ENCODE results near the gene RASGRF1. TPM values are rescaled to one million over a fixed set of nuclear protein-coding genes. Genes with fewer than 3 reads are reported as not detected.

RASGRF1 gene, protein sequence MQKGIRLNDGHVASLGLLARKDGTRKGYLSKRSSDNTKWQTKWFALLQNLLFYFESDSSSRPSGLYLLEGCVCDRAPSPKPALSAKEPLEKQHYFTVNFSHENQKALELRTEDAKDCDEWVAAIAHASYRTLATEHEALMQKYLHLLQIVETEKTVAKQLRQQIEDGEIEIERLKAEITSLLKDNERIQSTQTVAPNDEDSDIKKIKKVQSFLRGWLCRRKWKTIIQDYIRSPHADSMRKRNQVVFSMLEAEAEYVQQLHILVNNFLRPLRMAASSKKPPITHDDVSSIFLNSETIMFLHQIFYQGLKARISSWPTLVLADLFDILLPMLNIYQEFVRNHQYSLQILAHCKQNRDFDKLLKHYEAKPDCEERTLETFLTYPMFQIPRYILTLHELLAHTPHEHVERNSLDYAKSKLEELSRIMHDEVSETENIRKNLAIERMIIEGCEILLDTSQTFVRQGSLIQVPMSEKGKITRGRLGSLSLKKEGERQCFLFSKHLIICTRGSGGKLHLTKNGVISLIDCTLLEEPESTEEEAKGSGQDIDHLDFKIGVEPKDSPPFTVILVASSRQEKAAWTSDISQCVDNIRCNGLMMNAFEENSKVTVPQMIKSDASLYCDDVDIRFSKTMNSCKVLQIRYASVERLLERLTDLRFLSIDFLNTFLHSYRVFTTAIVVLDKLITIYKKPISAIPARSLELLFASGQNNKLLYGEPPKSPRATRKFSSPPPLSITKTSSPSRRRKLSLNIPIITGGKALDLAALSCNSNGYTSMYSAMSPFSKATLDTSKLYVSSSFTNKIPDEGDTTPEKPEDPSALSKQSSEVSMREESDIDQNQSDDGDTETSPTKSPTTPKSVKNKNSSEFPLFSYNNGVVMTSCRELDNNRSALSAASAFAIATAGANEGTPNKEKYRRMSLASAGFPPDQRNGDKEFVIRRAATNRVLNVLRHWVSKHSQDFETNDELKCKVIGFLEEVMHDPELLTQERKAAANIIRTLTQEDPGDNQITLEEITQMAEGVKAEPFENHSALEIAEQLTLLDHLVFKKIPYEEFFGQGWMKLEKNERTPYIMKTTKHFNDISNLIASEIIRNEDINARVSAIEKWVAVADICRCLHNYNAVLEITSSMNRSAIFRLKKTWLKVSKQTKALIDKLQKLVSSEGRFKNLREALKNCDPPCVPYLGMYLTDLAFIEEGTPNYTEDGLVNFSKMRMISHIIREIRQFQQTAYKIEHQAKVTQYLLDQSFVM (N-terminal part only)
- 11.0 and 17.0 TPM in 2 replicates for polyA plus RNA-seq
- 33.1 and 38.5 TPM in 2 replicates for polyA minus RNA-seq

DNA sequence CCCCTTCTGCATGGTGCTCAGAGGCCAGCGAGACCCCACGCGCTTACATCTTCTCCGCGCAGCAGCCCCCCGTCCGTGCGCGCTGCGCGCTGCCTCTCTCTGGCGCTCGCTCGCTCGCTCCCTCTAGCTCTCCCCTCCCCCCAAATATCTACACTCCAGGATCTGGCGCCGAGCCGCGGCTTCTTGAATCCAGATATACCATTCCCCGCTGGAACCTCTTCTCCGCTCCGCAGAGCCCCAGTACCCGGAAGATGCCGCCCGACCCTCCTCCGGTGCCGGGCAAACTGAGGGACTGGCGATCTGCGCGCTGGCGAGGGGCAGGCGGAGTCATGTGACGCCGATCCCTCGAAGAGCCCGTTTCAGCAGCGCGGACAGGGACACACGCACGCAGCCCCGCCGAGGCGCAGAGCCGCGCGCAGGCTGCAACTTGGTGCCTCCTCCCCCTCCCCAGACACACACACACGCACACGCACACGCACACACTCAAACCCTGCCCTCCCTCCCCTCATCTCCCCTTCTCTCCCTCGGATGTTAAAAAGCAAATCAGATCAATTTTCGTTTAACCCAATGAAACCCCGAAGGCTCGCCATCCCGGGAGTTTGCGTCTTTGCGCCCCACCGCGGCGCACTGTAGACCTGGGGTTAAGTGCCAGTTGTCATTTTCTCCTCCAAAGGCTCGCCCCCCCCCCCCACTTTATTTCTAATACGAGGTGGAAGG, at the start of gene RASGRF1:
Gene RASGRF1, minus strand, starts transcription at position 294 of the 717 bp plus-strand sequence. Its CDS starts 282 bp downstream, at position 12.
- peak within 1 kb of the TSS; percentile 84 for H3K9ac ChIP-seq (ENCODE audit: low read length)
- TF ChIP-seq TAF1 (IDR thresholded peaks at IDR 0.05; ENCODE audit: low read depth) (peak; percentile 58), EZH2 (IDR thresholded peaks at IDR 0.05; ENCODE audit: borderline replicate concordance, insufficient read depth, low read length, poor library complexity, severe bottlenecking) (no peak), EP300 (conservative IDR thresholded peaks at IDR 0.05; ENCODE audit: poor library complexity, severe bottlenecking) (peak; percentile 59), CTCF (IDR thresholded peaks at IDR 0.05; ENCODE audit: poor library complexity, severe bottlenecking) (peak; percentile 50), SMC3 (conservative IDR thresholded peaks at IDR 0.05; ENCODE audit: poor library complexity) (peak; percentile 43), POLR2AphosphoS5 (IDR thresholded peaks at IDR 0.05) (peak; percentile 72), RAD21 (conservative IDR thresholded peaks at IDR 0.05) (no peak), MXI1 (conservative IDR thresholded peaks at IDR 0.05; ENCODE audit: poor library complexity, severe bottlenecking) (peak; percentile 80)
- TF ChIP-seq, protein P1, sequence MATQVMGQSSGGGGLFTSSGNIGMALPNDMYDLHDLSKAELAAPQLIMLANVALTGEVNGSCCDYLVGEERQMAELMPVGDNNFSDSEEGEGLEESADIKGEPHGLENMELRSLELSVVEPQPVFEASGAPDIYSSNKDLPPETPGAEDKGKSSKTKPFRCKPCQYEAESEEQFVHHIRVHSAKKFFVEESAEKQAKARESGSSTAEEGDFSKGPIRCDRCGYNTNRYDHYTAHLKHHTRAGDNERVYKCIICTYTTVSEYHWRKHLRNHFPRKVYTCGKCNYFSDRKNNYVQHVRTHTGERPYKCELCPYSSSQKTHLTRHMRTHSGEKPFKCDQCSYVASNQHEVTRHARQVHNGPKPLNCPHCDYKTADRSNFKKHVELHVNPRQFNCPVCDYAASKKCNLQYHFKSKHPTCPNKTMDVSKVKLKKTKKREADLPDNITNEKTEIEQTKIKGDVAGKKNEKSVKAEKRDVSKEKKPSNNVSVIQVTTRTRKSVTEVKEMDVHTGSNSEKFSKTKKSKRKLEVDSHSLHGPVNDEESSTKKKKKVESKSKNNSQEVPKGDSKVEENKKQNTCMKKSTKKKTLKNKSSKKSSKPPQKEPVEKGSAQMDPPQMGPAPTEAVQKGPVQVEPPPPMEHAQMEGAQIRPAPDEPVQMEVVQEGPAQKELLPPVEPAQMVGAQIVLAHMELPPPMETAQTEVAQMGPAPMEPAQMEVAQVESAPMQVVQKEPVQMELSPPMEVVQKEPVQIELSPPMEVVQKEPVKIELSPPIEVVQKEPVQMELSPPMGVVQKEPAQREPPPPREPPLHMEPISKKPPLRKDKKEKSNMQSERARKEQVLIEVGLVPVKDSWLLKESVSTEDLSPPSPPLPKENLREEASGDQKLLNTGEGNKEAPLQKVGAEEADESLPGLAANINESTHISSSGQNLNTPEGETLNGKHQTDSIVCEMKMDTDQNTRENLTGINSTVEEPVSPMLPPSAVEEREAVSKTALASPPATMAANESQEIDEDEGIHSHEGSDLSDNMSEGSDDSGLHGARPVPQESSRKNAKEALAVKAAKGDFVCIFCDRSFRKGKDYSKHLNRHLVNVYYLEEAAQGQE (IDR thresholded peaks at IDR 0.05; ENCODE audit: borderline replicate concordance): peak; percentile 67
- no peaks in the 10 kb centered on the region for H3K9me2 ChIP-seq (ENCODE audit: insufficient read depth, low read length)
- H3K79me2 ChIP-seq (replicated peaks; ENCODE audit: insufficient read depth, low read length): no peaks in the 10 kb centered on the region
- H2AFZ ChIP-seq (ENCODE audit: low read depth, low read length): peak within 1 kb of the TSS; percentile 29
- no peaks in the 10 kb centered on the region for H3K9me3 ChIP-seq (ENCODE audit: low read length)
- H3K36me3 ChIP-seq (ENCODE audit: insufficient read depth, low read length): no peaks in the 10 kb centered on the region
- H4K20me1 ChIP-seq (ENCODE audit: insufficient read depth): peaks cover 3% of the 10 kb centered on the region
- peaks cover 70% of the 10 kb centered on the region for H3K27me3 ChIP-seq (ENCODE audit: insufficient read depth, low read depth, low read length)
- peak within 1 kb of the TSS; percentile 98 for H3K4me3 ChIP-seq (ENCODE audit: low read length)
- no peaks in the 10 kb centered on the region for H3F3A ChIP-seq (ENCODE audit: insufficient read depth, low read length, poor library complexity, severe bottlenecking)
- peak within 1 kb of the TSS; percentile 54 for H3K4me2 ChIP-seq (ENCODE audit: low read length)
- H3K27ac ChIP-seq (ENCODE audit: low read length): peak within 1 kb of the TSS; percentile 89

Data from neural cell (in vitro differentiated cells).